ENCODE data around the gene LINC01488. TPM values are rescaled to one million over a fixed set of nuclear protein-coding genes. Genes with fewer than 3 reads are reported as not detected.

Gene LINC01488
- total and polyA plus RNA-seq, 9 of the 15 experiments (the other 6 are each of a cell fraction or from before 2014, with no cell fraction given) = not detected

- no peak for ATAC-seq
These were observed 22.7 kb downstream of the LINC01488 start for GRCh38 chr11:69504127-69504526.

GRCh38 chr11:69504576-69505335 is 23.3 kb downstream of the LINC01488 start:
- H3K27ac ChIP-seq (ENCODE audit: extremely low read depth, low read depth, low read length) = no peak overlapping the region
- H3K4me2 ChIP-seq (ENCODE audit: insufficient read depth, low read length) = no peak overlapping the region
- peaks cover 37 to 68% of the 10 kb centered on the region in 2 experiments for H3K27me3 ChIP-seq (ENCODE audit: control insufficient read depth in 2 of 2, insufficient read depth in 2 of 2, low read length in 2 of 2)
- intact Hi-C loops (cut with micrococcal nuclease) (no loop called here), in situ Hi-C loops (cut with MboI) (no loop called here)
- ATAC-seq (no peak), FAIRE-seq (no peak), DNase-seq (ENCODE audit: extremely low read depth in 1 of 4, low spot score in 3 of 4) (no peak)
- H3K9ac ChIP-seq (ENCODE audit: insufficient read depth in 1 of 2, low read depth in 2 of 2, low read length in 2 of 2) = no peak overlapping the region
- no peak overlapping the region for H3K4me3 ChIP-seq
- H3K9me3 ChIP-seq (replicated peaks; ENCODE audit: control insufficient read depth, insufficient read depth, low read depth, low read length) = no peaks in the 10 kb centered on the region
- ChIA-PET POLR2A (interaction anchor here (0.6 kb wide), 1 partner anchor 407 kb away, joined by 3 read pairs; no protein-coding TSS in a partner anchor), CTCF (ENCODE audit: low intra/inter-chr PET ratio) (no interaction called here)
- WGBS (ENCODE audit: insufficient coverage, low coverage, missing lambda C conversion rate) = 4% methylated on average over 8 of the region's 10 CpGs
- no TSS peak for BruUV-seq (replicated peaks)
- no peaks in the 10 kb centered on the region for H3K79me2 ChIP-seq (ENCODE audit: control insufficient read depth, insufficient read depth, low read length)
- no peaks in the 10 kb centered on the region for H3K36me3 ChIP-seq (ENCODE audit: control insufficient read depth, insufficient read depth, low read length)
- H3K4me1 ChIP-seq (replicated peaks in 1 of 2; ENCODE audit: control insufficient read depth in 2 of 2, insufficient read depth in 2 of 2, low read length in 2 of 2) = peaks cover 0 to 9% of the 10 kb centered on the region in 2 experiments; a peak in 3 of 5 replicates
- no peak overlapping the region for H2AFZ ChIP-seq (ENCODE audit: low read depth, low read length)
- peaks cover 3% of the 10 kb centered on the region; the same call in 1 of the 2 replicates for H4K20me1 ChIP-seq (replicated peaks; ENCODE audit: control insufficient read depth, insufficient read depth, low read length)
- no peaks in the 10 kb centered on the region for H3K9me1 ChIP-seq (ENCODE audit: control insufficient read depth, insufficient read depth, low read length)
- no peak for TF ChIP-seq CXXC5 (CRISPR knock-in tag; IDR thresholded peaks at IDR 0.05)
- no peak for TF ChIP-seq TEAD1 (CRISPR knock-in tag; IDR thresholded peaks at IDR 0.05)
- no peak for TF ChIP-seq ZNF175 (CRISPR knock-in tag; IDR thresholded peaks at IDR 0.05; ENCODE audit: low read depth)
- no peak for TF ChIP-seq TAF7 (tag; IDR thresholded peaks at IDR 0.05)
- no peak for TF ChIP-seq XRCC3 (IDR thresholded peaks at IDR 0.05)
- TF ChIP-seq HINFP (tag; conservative IDR thresholded peaks at IDR 0.05; ENCODE audit: low read depth) = no peak
- no peak for TF ChIP-seq CEBPB (tag; IDR thresholded peaks at IDR 0.05)
- no peak for TF ChIP-seq ZNF717 (CRISPR knock-in tag; IDR thresholded peaks at IDR 0.05)
- no peak for TF ChIP-seq ERF (CRISPR knock-in tag; IDR thresholded peaks at IDR 0.05)
- no peak for TF ChIP-seq HNRNPL (IDR thresholded peaks at IDR 0.05; ENCODE audit: low read depth, low read length)
- no peak for TF ChIP-seq RBM22 (IDR thresholded peaks at IDR 0.05; ENCODE audit: low read depth, low read length, poor library complexity, severe bottlenecking)
- no peak for TF ChIP-seq DIDO1 (tag; IDR thresholded peaks at IDR 0.05; ENCODE audit: low read depth)

More at GRCh38 chr11:69504127-69504526, 22.7 kb downstream of the LINC01488 start:
- Histone ChIP-seq H4K20me1 (replicated peaks; ENCODE audit: control insufficient read depth, insufficient read depth, low read length) (peaks cover 7% of the 10 kb centered on the region; the same call in 1 of the 2 replicates), H3K9me3 (replicated peaks; ENCODE audit: control insufficient read depth, insufficient read depth, low read depth, low read length) (no peaks in the 10 kb centered on the region), H3K27me3 (ENCODE audit: control insufficient read depth in 2 of 2, insufficient read depth in 2 of 2, low read length in 2 of 2) (peaks cover 31 to 68% of the 10 kb centered on the region in 2 experiments), H3K4me3 (no peak overlapping the region), H3K36me3 (ENCODE audit: control insufficient read depth, insufficient read depth, low read length) (no peaks in the 10 kb centered on the region), H3K4me1 (replicated peaks in 1 of 2; ENCODE audit: control insufficient read depth in 2 of 2, insufficient read depth in 2 of 2, low read length in 2 of 2) (peaks cover 0 to 4% of the 10 kb centered on the region in 2 experiments; a peak in 3 of 5 replicates), H3K9me1 (ENCODE audit: control insufficient read depth, insufficient read depth, low read length) (no peaks in the 10 kb centered on the region), H2AFZ (ENCODE audit: low read depth, low read length) (no peak overlapping the region), H3K79me2 (ENCODE audit: control insufficient read depth, insufficient read depth, low read length) (no peaks in the 10 kb centered on the region), H3K27ac (ENCODE audit: extremely low read depth, low read depth, low read length) (no peak overlapping the region), H3K4me2 (ENCODE audit: insufficient read depth, low read length) (no peak overlapping the region), H3K9ac (ENCODE audit: insufficient read depth in 1 of 2, low read depth in 2 of 2, low read length in 2 of 2) (no peak overlapping the region)
- 4% methylated on average over 9 of the region's 9 CpGs for WGBS (ENCODE audit: insufficient coverage, low coverage, missing lambda C conversion rate)
- DNase-seq (ENCODE audit: extremely low read depth in 1 of 4, low spot score in 3 of 4) = no peak
- intact Hi-C loops (cut with micrococcal nuclease) (no loop called here), in situ Hi-C loops (cut with MboI) (no loop called here)
- ChIA-PET POLR2A (no interaction called here), CTCF (ENCODE audit: low intra/inter-chr PET ratio) (no interaction called here)
- BruUV-seq (replicated peaks) = no TSS peak
- no peak for FAIRE-seq
- TF ChIP-seq NELFE (IDR thresholded peaks at IDR 0.05; ENCODE audit: insufficient read depth, insufficient read length) = no peak
- TF ChIP-seq ZNF551 (CRISPR knock-in tag; IDR thresholded peaks at IDR 0.05) = no peak
- no peak for TF ChIP-seq RBM34 (IDR thresholded peaks at IDR 0.05; ENCODE audit: borderline replicate concordance, insufficient read depth, low read length)
- TF ChIP-seq CSDE1 (IDR thresholded peaks at IDR 0.05) = no peak
- TF ChIP-seq NCOA1 (IDR thresholded peaks at IDR 0.05; ENCODE audit: low read depth) = no peak
- no peak for TF ChIP-seq ZNF134 (CRISPR knock-in tag; conservative IDR thresholded peaks at IDR 0.05)
- TF ChIP-seq MTA1 (IDR thresholded peaks at IDR 0.05; ENCODE audit: borderline replicate concordance) = no peak
- no peak for TF ChIP-seq NFIC (IDR thresholded peaks at IDR 0.05)
- TF ChIP-seq ZBTB17 (CRISPR knock-in tag; IDR thresholded peaks at IDR 0.05) = no peak
- no peak for TF ChIP-seq FOXA3 (CRISPR knock-in tag; conservative IDR thresholded peaks at IDR 0.05 in 1 of 2, IDR thresholded peaks at IDR 0.05 in 1 of 2)

Data from K562 (cell line).